Endothelial cell (in vitro differentiated cells): ENCODE results near the gene BSN. TPM values are rescaled to one million over a fixed set of nuclear protein-coding genes. Genes with fewer than 3 reads are reported as not detected.
A peak's percentile ranks its signal among the peaks of the same experiment; 100 is the strongest.

Source experiments
- DNase-seq: peaks from one replicate; pipeline ENCODE4 v3.0.0; 2021; ENCODE audit warnings: low spot score
- H3K27ac Mint-ChIP-seq: one replicate; pipeline ENCODE4 v1.8.0; 2021; ENCODE audit warnings: mixed read lengths, inconsistent platforms; ENCODE audit not compliant: unreplicated experiment
- H3K27me3 Mint-ChIP-seq: one replicate; pipeline ENCODE4 v1.8.0; 2021; ENCODE audit warnings: mild to moderate bottlenecking, moderate library complexity, mixed read lengths, inconsistent platforms; ENCODE audit not compliant: unreplicated experiment
- H3K36me3 Mint-ChIP-seq: one replicate; pipeline ENCODE4 v1.8.0; 2021; ENCODE audit warnings: mild to moderate bottlenecking, low read depth, mixed read lengths, inconsistent platforms; ENCODE audit not compliant: unreplicated experiment
- H3K4me1 Mint-ChIP-seq: one replicate; pipeline ENCODE4 v1.8.0; 2021; ENCODE audit warnings: mild to moderate bottlenecking, mixed read lengths, inconsistent platforms; ENCODE audit not compliant: unreplicated experiment
- H3K4me3 Mint-ChIP-seq: one replicate; pipeline ENCODE4 v1.8.0; 2021; ENCODE audit warnings: mild to moderate bottlenecking, mixed read lengths, inconsistent platforms; ENCODE audit not compliant: unreplicated experiment
- H3K9me3 Mint-ChIP-seq: one replicate; pipeline ENCODE4 v1.8.0; 2021; ENCODE audit warnings: mixed read lengths, inconsistent platforms; ENCODE audit not compliant: unreplicated experiment
- total RNA-seq: library from RNA; stranded (reverse); fragmentation: NEBNext Ultra II Directional; extraction: Animal tissue kit (Norgen Biotek cat#: 25700); gene quantifications from one replicate; pipeline ENCODE4 v1.2.1, GENCODE V29; 2021; ENCODE audit not compliant: unreplicated experiment
- TF ChIP-seq, protein P1 (sequence below): fragments of 200-600 bp; sonication (generic); IDR thresholded peaks from one replicate; pipeline ENCODE4 v1.5.0; 2021; ENCODE audit warnings: antibody characterized with exemption; ENCODE audit not compliant: unreplicated experiment

Gene BSN
- total RNA-seq, 1 donor from 2014 or later, result 2.4 TPM

- no peak for DNase-seq
- H3K27ac Mint-ChIP-seq, result no peak overlapping the region
- H3K4me3 Mint-ChIP-seq, result peak overlapping the region; percentile 44
- TF ChIP-seq, protein P1, sequence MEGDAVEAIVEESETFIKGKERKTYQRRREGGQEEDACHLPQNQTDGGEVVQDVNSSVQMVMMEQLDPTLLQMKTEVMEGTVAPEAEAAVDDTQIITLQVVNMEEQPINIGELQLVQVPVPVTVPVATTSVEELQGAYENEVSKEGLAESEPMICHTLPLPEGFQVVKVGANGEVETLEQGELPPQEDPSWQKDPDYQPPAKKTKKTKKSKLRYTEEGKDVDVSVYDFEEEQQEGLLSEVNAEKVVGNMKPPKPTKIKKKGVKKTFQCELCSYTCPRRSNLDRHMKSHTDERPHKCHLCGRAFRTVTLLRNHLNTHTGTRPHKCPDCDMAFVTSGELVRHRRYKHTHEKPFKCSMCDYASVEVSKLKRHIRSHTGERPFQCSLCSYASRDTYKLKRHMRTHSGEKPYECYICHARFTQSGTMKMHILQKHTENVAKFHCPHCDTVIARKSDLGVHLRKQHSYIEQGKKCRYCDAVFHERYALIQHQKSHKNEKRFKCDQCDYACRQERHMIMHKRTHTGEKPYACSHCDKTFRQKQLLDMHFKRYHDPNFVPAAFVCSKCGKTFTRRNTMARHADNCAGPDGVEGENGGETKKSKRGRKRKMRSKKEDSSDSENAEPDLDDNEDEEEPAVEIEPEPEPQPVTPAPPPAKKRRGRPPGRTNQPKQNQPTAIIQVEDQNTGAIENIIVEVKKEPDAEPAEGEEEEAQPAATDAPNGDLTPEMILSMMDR, result no peak
- peaks cover 2% of the 10 kb centered on the region for H3K36me3 Mint-ChIP-seq
- H3K27me3 Mint-ChIP-seq, result peaks cover 11% of the 10 kb centered on the region
- H3K9me3 Mint-ChIP-seq, result no peaks in the 10 kb centered on the region
- peaks cover 20% of the 10 kb centered on the region for H3K4me1 Mint-ChIP-seq
These were observed 116.6 kb downstream of the BSN start for GRCh38 chr3:49670940-49671290.

- Mint-ChIP-seq H3K4me1 (peaks cover 16% of the 10 kb centered on the region), H3K4me3 (peak overlapping the region; percentile 44), H3K9me3 (no peaks in the 10 kb centered on the region), H3K36me3 (peaks cover 7% of the 10 kb centered on the region), H3K27ac (peak overlapping the region; percentile 25), H3K27me3 (peaks cover 12% of the 10 kb centered on the region)
- TF ChIP-seq, protein P1, result peak; percentile 87
- DNase-seq, result peak; percentile 78
These were observed 117.3 kb downstream of the BSN start for GRCh38 chr3:49671291-49672288.

GRCh38 chr3:49673121-49673714, 118.9 kb downstream of the BSN start:
- H3K27ac Mint-ChIP-seq, result peak overlapping the region; percentile 72
- H3K9me3 Mint-ChIP-seq, result no peaks in the 10 kb centered on the region
- TF ChIP-seq, protein P1, result no peak
- peak; percentile 26 for DNase-seq
- peaks cover 9% of the 10 kb centered on the region for H3K36me3 Mint-ChIP-seq
- H3K27me3 Mint-ChIP-seq, result peaks cover 12% of the 10 kb centered on the region
- peaks cover 16% of the 10 kb centered on the region for H3K4me1 Mint-ChIP-seq
- H3K4me3 Mint-ChIP-seq, result peak overlapping the region; percentile 89

DNA sequence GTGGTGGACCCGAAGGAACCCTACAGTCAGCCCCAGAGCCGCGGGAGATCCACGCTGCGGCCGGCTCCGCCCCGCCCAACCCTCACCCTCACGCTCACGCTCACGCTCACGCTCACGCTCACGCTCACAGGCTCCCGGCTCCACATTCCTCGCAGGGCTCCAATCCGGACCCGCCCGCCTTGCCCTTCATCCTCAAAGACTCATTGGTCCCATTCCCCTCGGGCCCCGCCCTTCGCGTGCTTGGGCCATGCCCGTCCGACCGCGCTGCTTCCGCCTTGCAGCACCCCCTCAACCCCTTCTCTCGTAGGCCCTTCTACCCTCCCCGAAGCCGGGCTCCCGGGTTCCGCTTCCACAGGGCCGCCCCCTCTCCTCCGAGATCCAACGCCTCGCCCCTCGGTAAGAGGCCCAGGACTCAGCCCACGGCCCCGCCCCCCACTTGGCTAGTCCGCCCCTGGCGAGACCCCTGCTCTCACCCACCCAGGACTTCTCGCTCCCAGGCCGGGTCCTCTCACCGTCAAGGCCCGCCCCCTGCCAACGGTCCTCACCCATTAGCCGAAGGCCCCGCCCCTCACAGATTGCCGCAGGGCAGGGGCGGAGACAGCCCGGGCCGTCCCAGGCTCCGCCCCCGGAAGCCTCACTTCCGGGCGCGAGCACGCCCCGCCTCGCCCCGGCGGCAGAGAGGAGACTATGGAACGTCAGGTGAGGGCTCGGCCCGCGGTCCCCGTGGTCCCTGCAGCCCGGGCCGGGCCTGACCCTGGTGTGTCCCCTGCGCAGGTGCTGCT, 119.6 kb downstream of the BSN start, which contains the start of gene APEH:
APEH (plus strand) TSS at position 637 of the 782 bp plus-strand sequence; CDS start at position 688, 51 bp downstream.
- peak; percentile 93 for DNase-seq
- Mint-ChIP-seq H3K4me3 (peak within 1 kb of the TSS; percentile 89), H3K27me3 (peaks cover 11% of the 10 kb centered on the region), H3K36me3 (peaks cover 10% of the 10 kb centered on the region), H3K9me3 (no peaks in the 10 kb centered on the region), H3K4me1 (peaks cover 16% of the 10 kb centered on the region), H3K27ac (peak within 1 kb of the TSS; percentile 72)
- TF ChIP-seq, protein P1, result no peak
